ENCODE data around the gene STK40. TPM values are rescaled to one million over a fixed set of nuclear protein-coding genes. Genes with fewer than 3 reads are reported as not detected.

STK40 gene
- total and polyA plus RNA-seq, 8 donors = 14.0 to 57.4 (median 28.4) TPM

- intact Hi-C loops (cut with DNase I; ENCODE audit: low total_unique reads) = no loop called here
- peak in 1 of 2 donors; percentile 44 for DNase-seq
- Histone ChIP-seq H3K27ac (peak overlapping the region in 2 of 5 donors; percentile 49 to 50), H3K9me3 (no peaks in the 10 kb centered on the region), H3K4me3 (no peak overlapping the region), H3K36me3 (peaks cover 37 to 88% (median 78%) of the 10 kb centered on the region in 4 donors), H3K27me3 (no peaks in the 10 kb centered on the region), H3K4me1 (peaks cover 0 to 13% (median 6%) of the 10 kb centered on the region in 4 donors)
- TF ChIP-seq CTCF (IDR thresholded peaks at IDR 0.05) (no peak), POLR2A (IDR thresholded peaks at IDR 0.05) (no peak), POLR2AphosphoS5 (IDR thresholded peaks at IDR 0.05) (peak in 1 of 3 donors; percentile 30)
- 56 to 76% (median 71%) methylated on average over 6 of the region's 6 CpGs for WGBS, 5 donors
Measured at GRCh38 chr1:36359911-36360550, 25.7 kb downstream of the STK40 start.

- H3K27me3 ChIP-seq = no peaks in the 10 kb centered on the region
- peaks cover 0 to 11% (median 4%) of the 10 kb centered on the region in 4 donors for H3K4me1 ChIP-seq
- DNase-seq = no peak
- intact Hi-C loops (cut with DNase I; ENCODE audit: low total_unique reads) = no loop called here
- WGBS, 5 donors = 92 to 99% (median 93%) methylated on average over 5 of the region's 5 CpGs
- no peaks in the 10 kb centered on the region for H3K9me3 ChIP-seq
- H3K27ac ChIP-seq = peak overlapping the region in 2 of 5 donors; percentile 49 to 50
- no peak overlapping the region for H3K4me3 ChIP-seq
- TF ChIP-seq EP300 (IDR thresholded peaks at IDR 0.05) (no peak), POLR2A (IDR thresholded peaks at IDR 0.05) (no peak), CTCF (IDR thresholded peaks at IDR 0.05) (no peak), POLR2AphosphoS5 (IDR thresholded peaks at IDR 0.05) (no peak)
- peaks cover 43 to 95% (median 85%) of the 10 kb centered on the region in 4 donors for H3K36me3 ChIP-seq
Measured at GRCh38 chr1:36359383-36359782, 26.3 kb downstream of the STK40 start.

- intact Hi-C loops (cut with DNase I; ENCODE audit: low total_unique reads) = no loop called here
- Histone ChIP-seq H3K9me3 (no peaks in the 10 kb centered on the region), H3K27ac (no peak overlapping the region), H3K27me3 (no peaks in the 10 kb centered on the region), H3K4me3 (no peak overlapping the region), H3K4me1 (peaks cover 0 to 11% (median 5%) of the 10 kb centered on the region in 4 donors), H3K36me3 (peaks cover 50 to 97% (median 92%) of the 10 kb centered on the region in 4 donors)
- TF ChIP-seq CTCF (IDR thresholded peaks at IDR 0.05) (no peak), EP300 (IDR thresholded peaks at IDR 0.05) (no peak), POLR2AphosphoS5 (IDR thresholded peaks at IDR 0.05) (no peak), POLR2A (IDR thresholded peaks at IDR 0.05) (no peak)
- no peak for DNase-seq
- 86 to 92% (median 90%) methylated on average over 7 to 13 of the region's 13 CpGs for WGBS, 5 donors
Measured at GRCh38 chr1:36358514-36359084, 27.1 kb downstream of the STK40 start.

GRCh38 chr1:36355811-36356210 lies 29.9 kb downstream of the STK40 start:
- TF ChIP-seq POLR2AphosphoS5 (IDR thresholded peaks at IDR 0.05) = no peak
- TF ChIP-seq EP300 (IDR thresholded peaks at IDR 0.05) = no peak
- TF ChIP-seq POLR2A (IDR thresholded peaks at IDR 0.05) = no peak
- no peak for TF ChIP-seq CTCF (IDR thresholded peaks at IDR 0.05)
- Histone ChIP-seq H3K27me3 (no peaks in the 10 kb centered on the region), H3K4me3 (no peak overlapping the region), H3K27ac (no peak overlapping the region), H3K4me1 (peaks cover 24 to 38% (median 31%) of the 10 kb centered on the region in 4 donors), H3K9me3 (no peaks in the 10 kb centered on the region), H3K36me3 (peaks cover 56 to 95% (median 84%) of the 10 kb centered on the region in 4 donors)
- intact Hi-C loops (cut with DNase I; ENCODE audit: low total_unique reads) = no loop called here
- DNase-seq = no peak
- WGBS, 5 donors = 72 to 80% (median 75%) methylated on average over 4 of the region's 4 CpGs
